Prostate gland (tissue), 2 donors: ENCODE data around the gene BAAT.

Experiments used
- CTCF ChIP-seq, 4 experiments: fragments of 200-600 bp in 2 of 4; fragments of 450-650 bp in 2 of 4; sonication (generic) in 2 of 4; IDR thresholded peaks; 1 replicate in 3 of 4; 2 replicates in 1 of 4; pipeline ENCODE4 v1.5.1; 2016 to 2019; ENCODE audit warnings: antibody characterized with exemption in 4 of 4, mild to moderate bottlenecking in 2 of 4, moderate library complexity in 2 of 4
- POLR2A ChIP-seq: fragments of 450-650 bp; IDR thresholded peaks from one replicate; pipeline ENCODE4 v1.6.1; 2016; ENCODE audit warnings: antibody characterized with exemption, mild to moderate bottlenecking

- no peak for TF ChIP-seq CTCF (IDR thresholded peaks at IDR 0.05)
- TF ChIP-seq POLR2A = no peak
Observed at GRCh38 chr9:101428909-101429308, 44.1 kb upstream of the BAAT start.
